ENCODE measurements around the gene WNT3A.

DNA sequence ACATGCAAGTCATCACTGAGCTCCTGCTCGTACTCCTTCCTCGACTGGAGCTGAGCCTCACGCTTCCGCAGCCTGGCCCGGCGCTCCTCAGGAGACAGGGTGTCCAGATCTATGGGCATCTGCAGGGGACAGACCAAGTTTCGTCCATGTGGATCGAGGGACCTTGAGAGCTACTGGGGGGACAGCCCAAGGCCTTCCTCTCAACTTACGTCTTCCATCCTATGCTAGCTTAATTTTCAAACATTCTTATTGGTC, 99.9 kb downstream of the WNT3A start:
- TF ChIP-seq TAF1 (IDR thresholded peaks at IDR 0.05; ENCODE audit: low read depth, low read length) (no peak), POLR2A (IDR thresholded peaks at IDR 0.05; ENCODE audit: low read depth, low read length) (no peak), POLR2AphosphoS5 (IDR thresholded peaks at IDR 0.05; ENCODE audit: low read depth, low read length) (no peak), PAX5 (IDR thresholded peaks at IDR 0.05; ENCODE audit: insufficient read depth, low read length, severe bottlenecking) (no peak), SPI1 (IDR thresholded peaks at IDR 0.05; ENCODE audit: low read depth, low read length) (no peak), POU2F2 (IDR thresholded peaks at IDR 0.05; ENCODE audit: low read depth, low read length) (no peak)

Data from GM12891 (cell line).